Retinal pigment epithelial cell (primary cell): ENCODE measurements around the gene OR10V1.

Experiments
- DNase-seq: peaks from one replicate; pipeline ENCODE4 v3.0.0-alpha.2; 2010; ENCODE audit warnings: low read depth
- H3K4me3 ChIP-seq: 2 replicates; pipeline ENCODE4 v1.5.1; 2011; ENCODE audit warnings: mild to moderate bottlenecking, low read length, control low read depth, moderate library complexity
- CTCF ChIP-seq: conservative IDR thresholded peaks from 2 replicates; pipeline ENCODE4 v1.5.1; 2011; ENCODE audit warnings: low read depth, low read length, control low read depth, inconsistent platforms

Gene OR10V1

GRCh38 chr11:59755701-59756557 is 42.3 kb upstream of the OR10V1 start:
- no peak for TF ChIP-seq CTCF
- H3K4me3 ChIP-seq = peak overlapping the region; percentile 74
- DNase-seq = peak; percentile 61

GRCh38 chr11:59754859-59755700 is 41.4 kb upstream of the OR10V1 start, which contains the start of gene STX3:
Gene STX3 (plus strand): TSS chr11:59755376. CDS start chr11:59755606, 230 bp downstream.
- no peak for DNase-seq
- peak; percentile 2 for TF ChIP-seq CTCF
- H3K4me3 ChIP-seq = peak within 1 kb of the TSS; percentile 74

GRCh38 chr11:59754494-59754858 is 40.8 kb upstream of the OR10V1 start:
- H3K4me3 ChIP-seq = peak overlapping the region; percentile 74
- no peak for TF ChIP-seq CTCF
- DNase-seq = no peak

GRCh38 chr11:59753650-59754493 is 40.2 kb upstream of the OR10V1 start:
- peak; percentile 88 for TF ChIP-seq CTCF
- H3K4me3 ChIP-seq = peak overlapping the region; percentile 74
- no peak for DNase-seq

GRCh38 chr11:59746111-59746510 is 32.5 kb upstream of the OR10V1 start:
- TF ChIP-seq CTCF = no peak
- DNase-seq = no peak
- H3K4me3 ChIP-seq = no peak overlapping the region

GRCh38 chr11:59730896-59731565 is 17.4 kb upstream of the OR10V1 start:
- DNase-seq = no peak
- no peak for TF ChIP-seq CTCF
- no peak overlapping the region for H3K4me3 ChIP-seq
